ENCODE measurements around the gene CYP3A7. TPM values are rescaled to one million over a fixed set of nuclear protein-coding genes. Genes with fewer than 3 reads are reported as not detected.
"Not testable (repeated sequence)": the region's sequence is repeated elsewhere in the genome, so short reads cannot be mapped to it uniquely, and the experiment has no call there.

The CYP3A7 gene
- total RNA-seq, 4 donors from 2014 or later, result 0.91 TPM; not detected in 3

GRCh38 chr7:99739699-99740572, 4.9 kb upstream of the CYP3A7 start:
- H3K9me3 ChIP-seq, result no peaks in the 10 kb centered on the region
- intact Hi-C loops (cut with DNase I; ENCODE audit: low total_unique reads), result no loop called here
- no peak overlapping the region for H3K4me3 ChIP-seq
- H3K36me3 ChIP-seq, result no peaks in the 10 kb centered on the region
- DNase-seq, result no peak
- no peak for TF ChIP-seq POLR2A (IDR thresholded peaks at IDR 0.05)
- TF ChIP-seq CTCF (IDR thresholded peaks at IDR 0.05), result no peak
- H3K27ac ChIP-seq, result no peak overlapping the region
- H3K4me1 ChIP-seq, result no peaks in the 10 kb centered on the region
- no peaks in the 10 kb centered on the region for H3K27me3 ChIP-seq

- H3K27me3 ChIP-seq, result no peaks in the 10 kb centered on the region
- H3K36me3 ChIP-seq, result no peaks in the 10 kb centered on the region
- TF ChIP-seq CTCF (IDR thresholded peaks at IDR 0.05) (no peak), POLR2A (IDR thresholded peaks at IDR 0.05) (no peak)
- no peak overlapping the region for H3K27ac ChIP-seq
- no peak overlapping the region for H3K4me3 ChIP-seq
- intact Hi-C loops (cut with DNase I; ENCODE audit: low total_unique reads), result no loop called here
- DNase-seq, result no peak
- no peaks in the 10 kb centered on the region for H3K4me1 ChIP-seq
- no peaks in the 10 kb centered on the region for H3K9me3 ChIP-seq
These were observed 2.7 kb upstream of the CYP3A7 start for GRCh38 chr7:99737726-99738125.

- H3K27me3 ChIP-seq; H3K4me3 ChIP-seq; intact Hi-C loops (cut with DNase I; ENCODE audit: low total_unique reads); H3K36me3 ChIP-seq; H3K4me1 ChIP-seq; H3K27ac ChIP-seq; H3K9me3 ChIP-seq; DNase-seq: not testable (repeated sequence)
These were observed 1.7 kb upstream of the CYP3A7 start for GRCh38 chr7:99736667-99737066.

- Histone ChIP-seq H3K27ac (no peak overlapping the region), H3K4me3 (no peak overlapping the region), H3K4me1 (no peaks in the 10 kb centered on the region), H3K27me3 (no peaks in the 10 kb centered on the region), H3K9me3 (no peaks in the 10 kb centered on the region), H3K36me3 (no peaks in the 10 kb centered on the region)
- TF ChIP-seq POLR2A (IDR thresholded peaks at IDR 0.05) (no peak), CTCF (IDR thresholded peaks at IDR 0.05) (no peak)
- intact Hi-C loops (cut with DNase I; ENCODE audit: low total_unique reads), result no loop called here
- no peak for DNase-seq
These were observed 1.5 kb downstream of the CYP3A7 start for GRCh38 chr7:99733448-99733847.

GRCh38 chr7:99733003-99733402, 2.0 kb downstream of the CYP3A7 start:
- no peaks in the 10 kb centered on the region for H3K36me3 ChIP-seq
- intact Hi-C loops (cut with DNase I; ENCODE audit: low total_unique reads), result no loop called here
- no peaks in the 10 kb centered on the region for H3K27me3 ChIP-seq
- H3K4me3 ChIP-seq, result no peak overlapping the region
- H3K9me3 ChIP-seq, result no peaks in the 10 kb centered on the region
- no peaks in the 10 kb centered on the region for H3K4me1 ChIP-seq
- no peak for DNase-seq
- TF ChIP-seq CTCF (IDR thresholded peaks at IDR 0.05), result no peak
- TF ChIP-seq POLR2A (IDR thresholded peaks at IDR 0.05), result no peak
- no peak overlapping the region for H3K27ac ChIP-seq

All from uterus (tissue), 4 donors.